OCI-LY7 (cell line): ENCODE measurements around the gene KCNQ5.

Experiments used
- EZH2phosphoT487 ChIP-seq: fragments of 200-600 bp; sonication (generic); IDR thresholded peaks from 2 replicates; pipeline ENCODE4 v1.6.1; 2018; ENCODE audit warnings: low read depth, borderline replicate concordance, mild to moderate bottlenecking, mixed run types, antibody characterized with exemption, low read length, moderate library complexity, mixed read lengths
- TF ChIP-seq, protein P1 (sequence below): fragments of 200-600 bp; sonication (generic); conservative IDR thresholded peaks from 2 replicates; pipeline ENCODE4 v1.5.1; 2014; ENCODE audit warnings: mild to moderate bottlenecking, antibody characterized with exemption, low read length, moderate library complexity, mixed read lengths

DNA sequence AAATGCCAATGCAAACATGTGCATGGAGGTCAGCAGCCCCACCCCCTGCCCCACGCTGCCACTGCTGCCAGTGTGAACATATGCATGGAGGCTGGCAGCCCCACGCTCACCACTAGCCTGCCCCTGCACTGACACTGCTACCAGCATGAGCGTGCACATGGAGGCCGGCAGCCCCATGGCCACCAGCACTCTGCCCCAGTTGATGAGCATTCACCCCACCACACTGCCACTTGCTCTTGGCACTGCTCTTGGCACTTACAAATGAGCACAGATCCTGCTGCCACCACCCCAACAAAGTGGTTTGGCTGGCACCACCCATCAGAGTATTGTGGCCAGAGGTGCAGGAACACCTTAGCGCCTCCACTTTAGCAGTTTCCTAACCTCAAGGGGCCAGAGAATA lies 429.3 kb downstream of the KCNQ5 start:
- TF ChIP-seq, protein P1, sequence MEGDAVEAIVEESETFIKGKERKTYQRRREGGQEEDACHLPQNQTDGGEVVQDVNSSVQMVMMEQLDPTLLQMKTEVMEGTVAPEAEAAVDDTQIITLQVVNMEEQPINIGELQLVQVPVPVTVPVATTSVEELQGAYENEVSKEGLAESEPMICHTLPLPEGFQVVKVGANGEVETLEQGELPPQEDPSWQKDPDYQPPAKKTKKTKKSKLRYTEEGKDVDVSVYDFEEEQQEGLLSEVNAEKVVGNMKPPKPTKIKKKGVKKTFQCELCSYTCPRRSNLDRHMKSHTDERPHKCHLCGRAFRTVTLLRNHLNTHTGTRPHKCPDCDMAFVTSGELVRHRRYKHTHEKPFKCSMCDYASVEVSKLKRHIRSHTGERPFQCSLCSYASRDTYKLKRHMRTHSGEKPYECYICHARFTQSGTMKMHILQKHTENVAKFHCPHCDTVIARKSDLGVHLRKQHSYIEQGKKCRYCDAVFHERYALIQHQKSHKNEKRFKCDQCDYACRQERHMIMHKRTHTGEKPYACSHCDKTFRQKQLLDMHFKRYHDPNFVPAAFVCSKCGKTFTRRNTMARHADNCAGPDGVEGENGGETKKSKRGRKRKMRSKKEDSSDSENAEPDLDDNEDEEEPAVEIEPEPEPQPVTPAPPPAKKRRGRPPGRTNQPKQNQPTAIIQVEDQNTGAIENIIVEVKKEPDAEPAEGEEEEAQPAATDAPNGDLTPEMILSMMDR: no peak
- no peak for TF ChIP-seq EZH2phosphoT487
